Esophagus muscularis mucosa (tissue), 4 donors: ENCODE measurements around the gene PDGFRB. TPM values are rescaled to one million over a fixed set of nuclear protein-coding genes. Genes with fewer than 3 reads are reported as not detected.

Experiments used
- DNase-seq: peaks from one replicate; pipeline ENCODE4 v3.0.0-alpha.2; 2017; ENCODE audit errors: extremely low spot score
- H3K27ac ChIP-seq, 4 donors: fragments of 200-600 bp; sonication (generic); replicated peaks in 1 of 4; 1 replicate in 3 of 4; 2 replicates in 1 of 4; pipeline ENCODE4 v1.5.1; 2016 to 2019; ENCODE audit warnings: mild to moderate bottlenecking in 1 of 4
- H3K27me3 ChIP-seq, 4 donors: fragments of 200-600 bp; sonication (generic); one replicate each; pipeline versions ENCODE4 v1.5.1 to v1.6.0; 2016 to 2019
- H3K36me3 ChIP-seq, 4 donors: fragments of 200-600 bp; sonication (generic); one replicate each; pipeline ENCODE4 v1.5.1; 2016 to 2019
- H3K4me1 ChIP-seq, 4 donors: fragments of 200-600 bp; sonication (generic); one replicate each; pipeline ENCODE4 v1.5.1; 2016 to 2019
- H3K4me3 ChIP-seq, 4 donors: fragments of 200-600 bp; sonication (generic); 1 replicate in 2 of 4; 2 replicates in 2 of 4; pipeline ENCODE4 v1.5.1; 2016 to 2019; ENCODE audit warnings: mild to moderate bottlenecking in 4 of 4, moderate library complexity in 1 of 4
- H3K9me3 ChIP-seq, 4 donors: fragments of 200-600 bp; sonication (generic); 1 replicate in 3 of 4; 2 replicates in 1 of 4; pipeline ENCODE4 v1.5.1; 2016 to 2019
- EP300 ChIP-seq: sonication (generic); formaldehyde crosslinking; IDR thresholded peaks from one replicate; pipeline ENCODE4 v1.6.1; 2017; ENCODE audit warnings: antibody characterized with exemption
- POLR2A ChIP-seq: fragments of 450-650 bp; IDR thresholded peaks from one replicate; pipeline ENCODE4 v1.6.1; 2017; ENCODE audit warnings: antibody characterized with exemption, moderate library complexity, mild to moderate bottlenecking, low read depth
- POLR2AphosphoS5 ChIP-seq, 2 donors: sonication (generic); formaldehyde crosslinking; IDR thresholded peaks; one replicate each; pipeline ENCODE4 v1.6.1; 2017; ENCODE audit warnings: antibody characterized with exemption in 2 of 2
- WGBS: methylation state at CpG from one replicate; pipeline ENCODE4 v1.1.5; 2018; 5-methylcytosine and 5-hydroxymethylcytosine counted together
- intact Hi-C: fragments of 100-400 bp; cut with DNase I; formaldehyde crosslinking; loops from one replicate; pipeline ENCODE4 v1.15.1; 2023
- total RNA-seq, 4 donors: library from RNA; depleted of rRNA; stranded (reverse); fragments of >200 nt; gene quantifications; one replicate each; pipeline versions ENCODE4 v1.1.0 to v1.2.1, GENCODE V29; 2016
- TF ChIP-seq, protein P1 (sequence below), 3 experiments: fragments of 200-600 bp in 2 of 3; fragments of 450-650 bp in 1 of 3; sonication (generic) in 2 of 3; IDR thresholded peaks; one replicate each; pipeline ENCODE4 v1.5.1; 2017 to 2019; ENCODE audit warnings: antibody characterized with exemption in 3 of 3, mild to moderate bottlenecking in 2 of 3, moderate library complexity in 1 of 3

PDGFRB gene
- total RNA-seq, 4 donors from 2014 or later: 83.1 to 219 (median 141) TPM

DNA sequence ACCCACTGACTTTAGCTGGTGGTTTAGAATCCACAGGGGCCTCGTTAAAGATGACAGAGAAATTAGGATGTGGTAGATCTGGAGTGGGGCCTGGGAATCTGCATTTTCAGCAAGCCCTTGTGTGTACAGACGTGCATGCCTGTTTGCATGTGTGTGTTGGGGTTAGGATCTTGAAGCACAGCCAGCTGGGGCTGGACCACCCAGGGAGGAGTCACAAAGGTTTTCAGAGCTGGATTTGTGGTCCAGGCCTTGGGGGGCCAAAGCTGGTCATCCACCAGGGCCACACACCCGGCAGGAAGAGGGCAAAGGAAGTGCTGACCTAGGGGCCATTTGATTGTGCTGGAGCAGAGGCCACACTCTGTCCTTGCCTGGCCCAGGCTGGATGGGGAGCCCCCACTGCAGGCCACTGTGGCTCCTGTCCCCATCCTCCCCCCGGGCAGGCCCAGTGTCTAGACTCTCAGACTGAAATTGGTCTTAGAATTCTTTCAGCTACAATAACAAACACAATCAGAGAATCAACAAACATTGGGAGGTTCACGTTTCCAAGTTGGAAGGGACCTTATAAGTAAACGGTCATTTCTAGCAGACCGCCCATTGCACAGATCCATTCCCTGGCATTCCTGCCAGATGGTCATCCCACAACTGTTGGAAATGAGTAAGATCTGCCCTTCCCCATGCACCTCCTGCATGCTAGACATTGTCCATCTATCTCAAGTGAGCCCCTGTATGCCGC, 21.3 kb upstream of the PDGFRB start:
- no peaks in the 10 kb centered on the region for H3K27me3 ChIP-seq
- TF ChIP-seq, protein P1, sequence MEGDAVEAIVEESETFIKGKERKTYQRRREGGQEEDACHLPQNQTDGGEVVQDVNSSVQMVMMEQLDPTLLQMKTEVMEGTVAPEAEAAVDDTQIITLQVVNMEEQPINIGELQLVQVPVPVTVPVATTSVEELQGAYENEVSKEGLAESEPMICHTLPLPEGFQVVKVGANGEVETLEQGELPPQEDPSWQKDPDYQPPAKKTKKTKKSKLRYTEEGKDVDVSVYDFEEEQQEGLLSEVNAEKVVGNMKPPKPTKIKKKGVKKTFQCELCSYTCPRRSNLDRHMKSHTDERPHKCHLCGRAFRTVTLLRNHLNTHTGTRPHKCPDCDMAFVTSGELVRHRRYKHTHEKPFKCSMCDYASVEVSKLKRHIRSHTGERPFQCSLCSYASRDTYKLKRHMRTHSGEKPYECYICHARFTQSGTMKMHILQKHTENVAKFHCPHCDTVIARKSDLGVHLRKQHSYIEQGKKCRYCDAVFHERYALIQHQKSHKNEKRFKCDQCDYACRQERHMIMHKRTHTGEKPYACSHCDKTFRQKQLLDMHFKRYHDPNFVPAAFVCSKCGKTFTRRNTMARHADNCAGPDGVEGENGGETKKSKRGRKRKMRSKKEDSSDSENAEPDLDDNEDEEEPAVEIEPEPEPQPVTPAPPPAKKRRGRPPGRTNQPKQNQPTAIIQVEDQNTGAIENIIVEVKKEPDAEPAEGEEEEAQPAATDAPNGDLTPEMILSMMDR (IDR thresholded peaks at IDR 0.05): no peak
- no peak for TF ChIP-seq POLR2A
- TF ChIP-seq EP300: no peak
- no peak for TF ChIP-seq POLR2AphosphoS5 (IDR thresholded peaks at IDR 0.05)
- H3K36me3 ChIP-seq: no peaks in the 10 kb centered on the region
- no peak for DNase-seq
- WGBS: 78% methylated on average over 7 of the region's 8 CpGs
- H3K4me1 ChIP-seq: peaks cover 19 to 33% (median 27%) of the 10 kb centered on the region in 4 donors
- H3K4me3 ChIP-seq: no peak overlapping the region
- H3K9me3 ChIP-seq: no peaks in the 10 kb centered on the region
- intact Hi-C loops: no loop called here
- H3K27ac ChIP-seq: no peak overlapping the region

DNA sequence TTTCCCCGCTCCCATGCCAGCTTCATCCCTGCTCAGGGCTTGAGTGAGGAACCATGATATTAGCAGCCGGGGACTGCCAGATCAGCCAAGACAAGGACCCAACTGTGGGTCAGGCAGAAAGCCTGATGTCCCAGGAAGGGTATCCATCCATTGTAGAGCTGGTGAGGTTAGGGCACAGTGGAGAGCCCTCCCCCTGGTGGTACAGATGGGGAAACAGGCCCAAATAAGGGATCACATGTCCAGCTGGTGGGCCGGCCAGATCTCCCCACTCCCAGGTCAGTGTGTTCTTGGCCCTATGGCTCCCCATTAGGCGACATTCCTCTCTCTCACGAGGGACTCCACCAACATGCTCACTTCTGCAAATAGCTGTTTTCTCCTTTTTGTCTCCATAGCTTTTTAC, 19.9 kb upstream of the PDGFRB start:
- no peak for DNase-seq
- Histone ChIP-seq H3K36me3 (no peaks in the 10 kb centered on the region), H3K27me3 (peaks cover 0 to 3% (median 0%) of the 10 kb centered on the region in 4 donors), H3K4me3 (no peak overlapping the region), H3K4me1 (peaks cover 10 to 20% (median 13%) of the 10 kb centered on the region in 4 donors), H3K27ac (no peak overlapping the region), H3K9me3 (no peaks in the 10 kb centered on the region)
- intact Hi-C loops: no loop called here
- no peak for TF ChIP-seq POLR2A
- TF ChIP-seq, protein P1 (IDR thresholded peaks at IDR 0.05): peak in 2 of 3 experiments; percentile 20 to 38
- 84% methylated on average over 5 of the region's 5 CpGs for WGBS

GRCh38 chr5:150175076-150175475, 19.4 kb upstream of the PDGFRB start:
- WGBS: 60% methylated on average over 1 of the region's 1 CpG
- Histone ChIP-seq H3K27ac (no peak overlapping the region), H3K4me1 (peaks cover 5 to 15% (median 8%) of the 10 kb centered on the region in 4 donors), H3K4me3 (no peak overlapping the region), H3K9me3 (no peaks in the 10 kb centered on the region), H3K27me3 (peaks cover 0 to 3% (median 0%) of the 10 kb centered on the region in 4 donors), H3K36me3 (no peaks in the 10 kb centered on the region)
- no peak for DNase-seq
- intact Hi-C loops: no loop called here
- no peak for TF ChIP-seq POLR2A
- TF ChIP-seq, protein P1 (IDR thresholded peaks at IDR 0.05): no peak
- no peak for TF ChIP-seq POLR2AphosphoS5 (IDR thresholded peaks at IDR 0.05)
- TF ChIP-seq EP300: no peak

DNA sequence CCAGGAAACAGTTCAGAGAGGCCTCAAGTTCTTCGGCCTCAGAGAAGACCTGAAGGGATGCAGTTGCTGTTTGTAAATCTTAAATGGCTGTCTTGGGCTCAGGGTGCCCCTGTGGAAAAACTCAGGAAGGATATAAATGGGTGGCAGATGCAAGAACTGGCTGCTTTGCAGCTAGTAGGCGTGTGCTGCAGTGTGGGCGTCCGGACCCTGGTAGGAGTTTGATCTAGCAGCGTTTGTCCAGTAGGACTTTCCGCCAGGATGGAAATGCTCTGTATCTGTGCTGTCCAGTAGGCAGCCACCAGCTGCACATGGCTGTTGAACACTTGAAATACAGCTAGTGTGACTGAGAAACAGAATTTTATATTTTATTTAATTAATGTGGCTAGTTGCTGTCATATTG, 18.6 kb upstream of the PDGFRB start:
- DNase-seq: no peak
- H3K9me3 ChIP-seq: no peaks in the 10 kb centered on the region
- intact Hi-C loops: no loop called here
- WGBS: 91% methylated on average over 5 of the region's 6 CpGs
- H3K27ac ChIP-seq: no peak overlapping the region
- no peak overlapping the region for H3K4me3 ChIP-seq
- TF ChIP-seq, protein P1 (IDR thresholded peaks at IDR 0.05): no peak
- no peak for TF ChIP-seq POLR2A
- TF ChIP-seq EP300: no peak
- no peak for TF ChIP-seq POLR2AphosphoS5 (IDR thresholded peaks at IDR 0.05)
- H3K36me3 ChIP-seq: no peaks in the 10 kb centered on the region
- peaks cover 0 to 8% (median 0%) of the 10 kb centered on the region in 4 donors for H3K27me3 ChIP-seq
- H3K4me1 ChIP-seq: peaks cover 0 to 10% (median 1%) of the 10 kb centered on the region in 4 donors
